Measurements from ENCODE around the gene TGFBR3.
A peak's percentile ranks its signal among the peaks of the same experiment; 100 is the strongest.

Gene TGFBR3

GRCh38 chr1:91885716-91886506 lies at the start of gene TGFBR3:
TSS of gene TGFBR3 (minus strand) at chr1:91886151. CDS start at chr1:91861531, 24,620 bp downstream.
- no peaks in the 10 kb centered on the region for H3K36me3 ChIP-seq (ENCODE audit: control insufficient read depth, insufficient read depth, low read length, severe bottlenecking)
- no peaks in the 10 kb centered on the region for H3K27me3 ChIP-seq (replicated peaks; ENCODE audit: control insufficient read depth, insufficient read depth, low read length)
- peak; percentile 97 for DNase-seq (ENCODE audit: low read depth)
- H3K4me1 ChIP-seq (ENCODE audit: control insufficient read depth, insufficient read depth, low read length), result peaks cover 35% of the 10 kb centered on the region
- H3K9ac ChIP-seq (ENCODE audit: low read length), result peak within 1 kb of the TSS; percentile 92
- H3K4me3 ChIP-seq (ENCODE audit: low read length), result peak within 1 kb of the TSS; percentile 91
- H3K9me3 ChIP-seq (ENCODE audit: control insufficient read depth, low read length), result no peaks in the 10 kb centered on the region

GRCh38 chr1:91929250-91929649 lies 43.3 kb upstream of the TGFBR3 start:
- peak; percentile 59 for DNase-seq (ENCODE audit: low read depth)

DNA sequence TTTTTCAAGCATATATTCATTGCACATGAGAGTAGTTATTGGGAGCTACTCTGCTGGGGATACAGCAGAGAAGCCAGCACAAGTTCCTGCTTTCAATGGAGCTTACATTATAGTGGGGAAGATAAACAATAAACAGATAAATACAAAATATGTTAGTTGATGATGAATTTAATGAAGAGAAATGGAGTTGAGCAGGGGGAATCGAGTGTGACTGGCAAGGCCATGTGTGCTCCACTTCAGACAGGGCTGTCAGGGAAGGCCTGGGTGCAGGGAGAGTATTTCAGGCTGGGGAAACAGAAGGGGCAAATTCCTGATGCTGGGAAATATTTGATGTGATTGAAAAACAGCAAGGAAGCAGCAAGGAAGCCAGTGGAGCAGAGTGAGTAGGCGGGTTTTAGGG lies 42.1 kb upstream of the TGFBR3 start:
- no peaks in the 10 kb centered on the region for H3K9me3 ChIP-seq (ENCODE audit: control insufficient read depth, low read length)
- H3K4me1 ChIP-seq (ENCODE audit: control insufficient read depth, insufficient read depth, low read length), result peaks cover 33% of the 10 kb centered on the region
- no peaks in the 10 kb centered on the region for H3K36me3 ChIP-seq (ENCODE audit: control insufficient read depth, insufficient read depth, low read length, severe bottlenecking)
- peak overlapping the region; percentile 22 for H3K9ac ChIP-seq (ENCODE audit: low read length)
- no peaks in the 10 kb centered on the region for H3K27me3 ChIP-seq (replicated peaks; ENCODE audit: control insufficient read depth, insufficient read depth, low read length)
- H3K4me3 ChIP-seq (ENCODE audit: low read length), result no peak overlapping the region
- DNase-seq (ENCODE audit: low read depth), result no peak

More at GRCh38 chr1:91929250-91929649, 43.3 kb upstream of the TGFBR3 start:
- H3K9ac ChIP-seq (ENCODE audit: low read length), result peak overlapping the region; percentile 22
- no peaks in the 10 kb centered on the region for H3K9me3 ChIP-seq (ENCODE audit: control insufficient read depth, low read length)
- peaks cover 28% of the 10 kb centered on the region for H3K4me1 ChIP-seq (ENCODE audit: control insufficient read depth, insufficient read depth, low read length)
- no peaks in the 10 kb centered on the region for H3K36me3 ChIP-seq (ENCODE audit: control insufficient read depth, insufficient read depth, low read length, severe bottlenecking)
- H3K4me3 ChIP-seq (ENCODE audit: low read length), result peak overlapping the region; percentile 46
- H3K27me3 ChIP-seq (replicated peaks; ENCODE audit: control insufficient read depth, insufficient read depth, low read length), result no peaks in the 10 kb centered on the region

DNA sequence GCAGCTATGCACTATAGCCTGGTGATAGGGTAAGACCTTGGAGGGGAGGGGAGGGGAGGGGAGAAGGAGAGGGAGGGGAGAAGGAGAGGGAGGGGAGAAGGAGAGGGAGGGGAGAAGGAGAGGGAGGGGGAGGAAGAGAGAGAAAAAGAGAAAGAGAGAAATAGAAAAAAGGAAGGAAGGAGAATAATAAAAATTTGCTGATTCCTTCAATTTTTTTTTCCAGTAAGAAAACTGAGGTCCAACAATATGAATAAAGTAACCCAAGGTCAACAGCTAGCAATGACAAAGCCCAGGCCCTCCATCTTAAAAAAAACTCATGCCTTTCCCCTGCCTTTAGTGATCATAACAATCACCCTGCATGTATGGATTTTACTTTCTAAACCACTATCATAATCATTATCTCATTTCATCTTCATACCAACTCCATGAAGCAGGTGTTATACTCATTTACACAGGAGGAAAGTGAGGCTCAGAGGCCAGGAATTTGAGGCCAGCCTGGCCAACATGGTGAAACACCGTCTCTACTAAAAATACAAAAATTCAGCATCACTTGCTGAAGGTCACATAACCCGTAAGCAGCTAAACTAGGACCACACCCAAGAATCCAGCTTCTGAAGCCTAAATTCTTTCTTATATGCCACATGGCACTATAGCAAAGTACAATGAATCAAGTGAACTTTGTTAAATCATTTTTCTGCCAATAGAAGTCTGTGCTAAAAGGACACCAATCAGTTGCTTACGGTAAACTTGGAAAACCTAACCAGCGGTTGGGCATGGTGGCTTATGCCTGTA lies 39.9 kb upstream of the TGFBR3 start:
- peaks cover 33% of the 10 kb centered on the region for H3K4me1 ChIP-seq (ENCODE audit: control insufficient read depth, insufficient read depth, low read length)
- no peaks in the 10 kb centered on the region for H3K9me3 ChIP-seq (ENCODE audit: control insufficient read depth, low read length)
- H3K9ac ChIP-seq (ENCODE audit: low read length), result no peak overlapping the region
- H3K4me3 ChIP-seq (ENCODE audit: low read length), result no peak overlapping the region
- DNase-seq (ENCODE audit: low read depth), result no peak
- no peaks in the 10 kb centered on the region for H3K36me3 ChIP-seq (ENCODE audit: control insufficient read depth, insufficient read depth, low read length, severe bottlenecking)
- H3K27me3 ChIP-seq (replicated peaks; ENCODE audit: control insufficient read depth, insufficient read depth, low read length), result no peaks in the 10 kb centered on the region

DNA sequence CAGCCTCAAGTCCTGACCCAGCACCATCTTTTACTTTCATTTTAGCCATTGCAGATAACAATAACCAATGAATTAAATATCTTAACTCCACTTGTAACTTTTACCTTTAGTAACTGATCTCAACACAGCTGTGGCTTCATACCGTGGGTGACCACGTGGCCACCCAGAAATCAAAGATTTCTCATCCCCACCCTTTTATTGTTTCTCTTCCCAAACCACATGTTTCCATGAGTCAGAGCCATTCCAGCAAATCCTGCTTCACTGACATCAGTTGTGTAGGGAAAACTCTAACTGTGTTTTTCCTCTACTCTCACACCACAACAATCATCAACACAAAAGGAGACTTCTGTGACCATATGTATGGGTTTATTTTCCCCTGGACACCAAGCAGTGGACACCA lies 38.2 kb upstream of the TGFBR3 start:
- no peaks in the 10 kb centered on the region for H3K36me3 ChIP-seq (ENCODE audit: control insufficient read depth, insufficient read depth, low read length, severe bottlenecking)
- H3K9me3 ChIP-seq (ENCODE audit: control insufficient read depth, low read length), result no peaks in the 10 kb centered on the region
- H3K9ac ChIP-seq (ENCODE audit: low read length), result no peak overlapping the region
- peak; percentile 55 for DNase-seq (ENCODE audit: low read depth)
- H3K4me1 ChIP-seq (ENCODE audit: control insufficient read depth, insufficient read depth, low read length), result peaks cover 28% of the 10 kb centered on the region
- H3K27me3 ChIP-seq (replicated peaks; ENCODE audit: control insufficient read depth, insufficient read depth, low read length), result no peaks in the 10 kb centered on the region
- no peak overlapping the region for H3K4me3 ChIP-seq (ENCODE audit: low read length)

DNA sequence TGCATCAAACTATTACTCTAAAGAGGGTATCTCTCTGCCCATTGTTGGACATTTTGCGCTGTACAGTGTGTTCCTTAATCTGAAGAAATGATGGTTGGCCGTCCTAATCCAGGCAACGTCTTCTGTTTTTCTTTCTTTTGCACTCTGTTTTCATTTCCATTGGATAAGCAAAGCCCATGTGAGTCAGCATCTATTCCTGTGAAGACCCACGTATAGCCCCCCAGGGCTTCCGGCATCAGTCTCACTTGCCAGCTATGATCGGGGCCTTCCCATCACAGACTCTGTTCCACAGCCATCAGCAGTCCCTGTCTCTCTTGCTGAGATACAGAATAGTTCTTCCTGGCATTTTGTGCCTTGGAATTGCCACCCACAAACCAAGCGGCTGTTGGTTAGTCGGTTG lies 34.0 kb upstream of the TGFBR3 start:
- Histone ChIP-seq H3K9ac (ENCODE audit: low read length) (no peak overlapping the region), H3K4me1 (ENCODE audit: control insufficient read depth, insufficient read depth, low read length) (peaks cover 8% of the 10 kb centered on the region), H3K4me3 (ENCODE audit: low read length) (no peak overlapping the region), H3K9me3 (ENCODE audit: control insufficient read depth, low read length) (no peaks in the 10 kb centered on the region), H3K27me3 (replicated peaks; ENCODE audit: control insufficient read depth, insufficient read depth, low read length) (no peaks in the 10 kb centered on the region), H3K36me3 (ENCODE audit: control insufficient read depth, insufficient read depth, low read length, severe bottlenecking) (no peaks in the 10 kb centered on the region)
- DNase-seq (ENCODE audit: low read depth), result no peak

DNA sequence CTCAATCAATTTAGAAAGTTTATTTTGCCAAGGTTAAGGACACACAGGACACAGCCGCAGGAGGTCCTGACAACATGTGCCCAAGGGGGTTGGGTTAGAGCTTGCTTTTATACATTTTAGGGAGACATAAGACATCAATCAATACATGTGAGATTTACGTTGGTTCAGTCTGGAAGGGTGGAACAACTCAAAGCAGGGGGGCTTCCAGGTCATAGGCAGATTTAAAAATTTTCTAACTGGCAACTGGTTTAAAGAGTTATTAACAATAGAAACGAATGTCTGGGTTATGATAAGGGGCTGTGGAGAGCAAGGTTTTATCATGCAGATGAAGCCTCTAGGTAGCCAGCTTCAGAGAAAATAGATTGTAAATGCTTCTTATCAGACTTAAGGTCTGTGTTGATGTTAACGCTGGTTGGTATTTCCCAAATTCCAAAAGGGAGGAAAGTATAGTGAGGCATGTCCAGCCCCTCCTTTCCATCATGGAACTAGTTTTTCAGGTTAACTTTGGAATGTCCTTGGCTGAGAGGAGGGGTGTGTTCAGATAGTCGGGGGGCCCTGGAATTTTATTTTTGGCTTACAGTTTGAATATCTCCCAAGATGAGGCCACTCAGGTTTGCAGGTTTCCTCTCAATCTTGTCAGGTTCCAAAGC lies 31.0 kb upstream of the TGFBR3 start:
- Histone ChIP-seq H3K4me3 (ENCODE audit: low read length) (no peak overlapping the region), H3K9ac (ENCODE audit: low read length) (no peak overlapping the region), H3K4me1 (ENCODE audit: control insufficient read depth, insufficient read depth, low read length) (peaks cover 10% of the 10 kb centered on the region), H3K27me3 (replicated peaks; ENCODE audit: control insufficient read depth, insufficient read depth, low read length) (no peaks in the 10 kb centered on the region), H3K36me3 (ENCODE audit: control insufficient read depth, insufficient read depth, low read length, severe bottlenecking) (no peaks in the 10 kb centered on the region), H3K9me3 (ENCODE audit: control insufficient read depth, low read length) (no peaks in the 10 kb centered on the region)
- DNase-seq (ENCODE audit: low read depth), result no peak

DNA sequence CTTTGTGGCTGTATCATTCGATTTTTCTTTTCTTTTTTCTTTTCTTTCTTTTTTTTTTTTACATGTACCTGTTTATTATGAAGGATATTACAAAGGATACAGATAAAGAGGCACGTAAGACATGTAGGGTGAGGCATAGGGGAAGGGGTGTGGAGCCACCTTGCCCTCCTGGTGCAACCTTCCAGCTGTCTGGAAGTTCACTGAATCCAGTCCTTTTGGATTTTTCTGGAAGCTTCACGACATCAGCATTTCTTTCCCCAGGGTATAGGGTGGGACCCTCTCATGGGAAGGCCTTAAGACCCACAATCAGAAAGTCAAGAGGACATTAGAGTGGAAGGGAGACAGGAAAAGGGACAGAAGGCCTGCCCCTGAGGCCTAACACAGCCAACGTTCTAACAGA lies 30.1 kb upstream of the TGFBR3 start:
- Histone ChIP-seq H3K9me3 (ENCODE audit: control insufficient read depth, low read length) (no peaks in the 10 kb centered on the region), H3K4me3 (ENCODE audit: low read length) (no peak overlapping the region), H3K27me3 (replicated peaks; ENCODE audit: control insufficient read depth, insufficient read depth, low read length) (no peaks in the 10 kb centered on the region), H3K36me3 (ENCODE audit: control insufficient read depth, insufficient read depth, low read length, severe bottlenecking) (no peaks in the 10 kb centered on the region), H3K4me1 (ENCODE audit: control insufficient read depth, insufficient read depth, low read length) (peaks cover 10% of the 10 kb centered on the region), H3K9ac (ENCODE audit: low read length) (no peak overlapping the region)
- no peak for DNase-seq (ENCODE audit: low read depth)

GRCh38 chr1:91913018-91913417 lies 27.1 kb upstream of the TGFBR3 start:
- Histone ChIP-seq H3K9me3 (ENCODE audit: control insufficient read depth, low read length) (no peaks in the 10 kb centered on the region), H3K36me3 (ENCODE audit: control insufficient read depth, insufficient read depth, low read length, severe bottlenecking) (no peaks in the 10 kb centered on the region), H3K9ac (ENCODE audit: low read length) (no peak overlapping the region), H3K4me1 (ENCODE audit: control insufficient read depth, insufficient read depth, low read length) (peaks cover 10% of the 10 kb centered on the region), H3K27me3 (replicated peaks; ENCODE audit: control insufficient read depth, insufficient read depth, low read length) (no peaks in the 10 kb centered on the region), H3K4me3 (ENCODE audit: low read length) (no peak overlapping the region)
- DNase-seq (ENCODE audit: low read depth), result no peak

GRCh38 chr1:91912266-91912665 lies 26.3 kb upstream of the TGFBR3 start:
- Histone ChIP-seq H3K4me3 (ENCODE audit: low read length) (no peak overlapping the region), H3K9ac (ENCODE audit: low read length) (no peak overlapping the region), H3K27me3 (replicated peaks; ENCODE audit: control insufficient read depth, insufficient read depth, low read length) (no peaks in the 10 kb centered on the region), H3K36me3 (ENCODE audit: control insufficient read depth, insufficient read depth, low read length, severe bottlenecking) (no peaks in the 10 kb centered on the region), H3K4me1 (ENCODE audit: control insufficient read depth, insufficient read depth, low read length) (peaks cover 10% of the 10 kb centered on the region), H3K9me3 (ENCODE audit: control insufficient read depth, low read length) (no peaks in the 10 kb centered on the region)
- DNase-seq (ENCODE audit: low read depth), result no peak

- Histone ChIP-seq H3K36me3 (ENCODE audit: control insufficient read depth, insufficient read depth, low read length, severe bottlenecking) (no peaks in the 10 kb centered on the region), H3K4me1 (ENCODE audit: control insufficient read depth, insufficient read depth, low read length) (peaks cover 24% of the 10 kb centered on the region), H3K27me3 (replicated peaks; ENCODE audit: control insufficient read depth, insufficient read depth, low read length) (no peaks in the 10 kb centered on the region), H3K4me3 (ENCODE audit: low read length) (no peak overlapping the region), H3K9ac (ENCODE audit: low read length) (no peak overlapping the region), H3K9me3 (ENCODE audit: control insufficient read depth, low read length) (no peaks in the 10 kb centered on the region)
- peak; percentile 61 for DNase-seq (ENCODE audit: low read depth)
Measured at GRCh38 chr1:91901231-91901630, 15.3 kb upstream of the TGFBR3 start.
